ENCODE data around the gene EPHB2. TPM values are rescaled to one million over a fixed set of nuclear protein-coding genes. Genes with fewer than 3 reads are reported as not detected.
"Not testable (repeated sequence)": the region's sequence is repeated elsewhere in the genome, so short reads cannot be mapped to it uniquely, and the experiment has no call there.

Gene EPHB2
- total RNA-seq, 1 donor from 2014 or later, result not detected

GRCh38 chr1:22691031-22691753 is 19.4 kb upstream of the EPHB2 start:
- intact Hi-C loops (cut with micrococcal nuclease), result no loop called here

DNA sequence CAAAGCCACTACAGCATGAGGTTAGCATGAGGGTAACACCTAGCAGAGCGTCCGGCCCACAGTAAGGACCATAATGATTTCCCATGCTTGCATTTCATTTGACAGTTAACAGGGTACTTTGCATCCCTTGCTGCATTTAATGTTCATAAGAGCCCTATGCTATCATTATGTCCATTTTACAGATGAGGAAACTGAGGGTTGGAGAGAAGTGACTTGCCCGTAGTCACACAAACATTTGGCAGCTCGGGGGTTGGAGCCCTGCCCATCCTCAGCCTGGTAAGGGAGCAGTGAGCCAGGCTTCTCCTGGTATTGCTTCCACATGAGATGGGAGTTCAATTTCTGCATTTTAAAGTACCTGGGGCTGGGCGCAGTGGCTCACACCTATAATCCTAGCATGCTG is 16.5 kb upstream of the EPHB2 start:
- intact Hi-C loops (cut with micrococcal nuclease), result no loop called here

DNA sequence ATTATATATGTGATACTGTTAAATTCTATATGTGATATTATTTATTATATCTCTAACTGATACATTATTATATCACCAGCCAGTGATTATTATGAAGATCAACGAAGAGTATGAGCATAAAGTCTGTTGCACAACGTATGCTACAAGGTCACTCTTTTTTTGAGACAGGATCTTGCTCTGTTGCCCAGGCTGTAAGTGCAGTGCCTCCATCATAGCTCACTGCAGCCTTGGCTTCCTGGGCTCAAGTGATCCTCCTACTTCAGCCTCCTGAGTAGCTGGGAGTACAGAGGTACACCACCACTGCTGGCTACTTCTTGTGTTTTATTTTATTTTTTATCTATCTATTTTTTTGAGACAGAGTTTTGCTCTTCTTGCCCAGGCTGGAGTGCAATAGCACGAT is 14.0 kb upstream of the EPHB2 start:
- intact Hi-C loops (cut with micrococcal nuclease), result no loop called here

DNA sequence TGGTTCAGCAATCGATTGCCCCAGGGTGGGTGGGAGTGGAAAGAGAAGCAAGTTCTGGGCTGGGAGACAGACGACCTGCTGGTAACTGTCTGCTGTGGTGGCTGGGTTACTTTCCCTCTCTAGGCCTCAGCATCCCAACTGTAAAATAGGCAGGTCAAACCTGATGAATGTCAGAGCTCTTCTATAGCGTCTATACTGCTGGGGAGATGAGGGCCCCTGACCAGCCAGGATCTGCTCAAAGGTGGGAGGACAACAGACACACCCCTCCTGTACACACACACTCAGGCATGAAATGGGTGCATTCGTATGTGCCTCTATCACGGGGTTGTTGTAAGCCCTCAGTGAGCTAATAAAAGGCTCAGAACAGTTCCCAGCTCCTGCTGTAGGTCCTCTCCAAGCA is 12.7 kb upstream of the EPHB2 start:
- intact Hi-C loops (cut with micrococcal nuclease), result no loop called here

GRCh38 chr1:22699681-22700520 is 10.7 kb upstream of the EPHB2 start:
- intact Hi-C loops (cut with micrococcal nuclease), result no loop called here

- intact Hi-C loops (cut with micrococcal nuclease), result no loop called here
These were observed 8.1 kb upstream of the EPHB2 start for GRCh38 chr1:22702296-22703085.

GRCh38 chr1:22704440-22705067 is 6.1 kb upstream of the EPHB2 start:
- intact Hi-C loops (cut with micrococcal nuclease), result loop anchor here (1.0 kb wide), 4 partner anchors 185 to 480 kb away; no protein-coding TSS in a partner anchor

DNA sequence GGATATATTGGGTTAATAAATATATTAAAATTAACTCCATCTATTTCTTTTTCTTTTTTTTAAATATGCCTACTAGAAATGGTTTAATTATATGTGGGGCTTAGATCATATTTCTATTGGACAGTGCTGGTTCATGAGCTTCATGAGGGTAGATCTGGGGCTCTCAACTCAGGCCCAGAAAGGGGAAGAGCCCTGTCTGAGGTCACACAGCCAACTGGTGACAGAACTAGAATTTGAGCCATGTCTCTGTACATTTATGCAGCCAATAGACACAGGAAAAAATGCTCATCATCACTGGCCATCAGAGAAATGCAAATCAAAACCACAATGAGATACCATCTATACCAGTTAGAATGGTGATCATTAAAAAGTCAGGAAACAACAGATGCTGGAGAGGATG is 5.1 kb upstream of the EPHB2 start:
- intact Hi-C loops (cut with micrococcal nuclease), result no loop called here

- intact Hi-C loops (cut with micrococcal nuclease), result not testable (repeated sequence)
These were observed 4.5 kb upstream of the EPHB2 start for GRCh38 chr1:22706100-22706499.

GRCh38 chr1:22708777-22709176 is 1.9 kb upstream of the EPHB2 start:
- intact Hi-C loops (cut with micrococcal nuclease), result no loop called here

GRCh38 chr1:22709227-22709626 is 1.4 kb upstream of the EPHB2 start:
- intact Hi-C loops (cut with micrococcal nuclease), result no loop called here

DNA sequence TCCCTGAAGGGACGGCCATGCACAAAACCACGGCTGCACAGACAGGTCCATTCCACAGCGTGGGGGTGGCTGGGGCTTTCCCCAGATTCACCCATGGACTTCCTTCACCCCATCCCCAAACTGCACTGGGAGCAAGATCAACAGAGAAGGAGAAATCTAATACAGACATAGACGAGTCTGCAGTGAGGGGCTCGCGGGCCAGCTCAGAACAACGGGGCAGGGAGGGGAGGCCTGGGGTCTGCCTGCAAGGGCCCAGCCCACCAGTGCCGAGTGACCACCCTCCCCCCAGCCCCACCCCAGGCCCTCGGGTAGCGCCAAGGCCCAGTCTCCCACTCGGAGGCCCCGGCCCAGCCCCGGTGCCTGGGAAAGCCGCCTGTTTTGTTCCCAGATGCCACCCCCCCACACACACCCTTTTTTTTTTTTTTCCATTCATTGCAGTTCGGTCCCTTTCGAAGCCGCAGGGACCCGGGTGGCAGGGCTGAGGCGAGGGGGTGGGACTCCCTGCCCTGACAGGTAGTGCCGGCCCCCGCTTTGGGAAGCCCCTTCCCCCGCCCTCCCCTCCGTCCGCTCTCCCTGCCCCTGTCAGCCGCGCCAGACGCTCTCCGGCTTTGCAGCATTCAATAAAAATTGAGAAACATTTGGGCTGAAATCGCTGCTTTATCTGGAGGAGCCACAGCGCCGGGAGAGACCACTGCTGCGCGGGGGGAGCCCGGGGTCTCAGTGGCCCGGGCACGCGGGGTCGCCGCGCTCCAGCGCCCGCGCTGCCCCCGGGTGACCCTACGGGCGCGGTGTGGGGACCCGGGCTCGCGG is 543 bp upstream of the EPHB2 start:
- intact Hi-C loops (cut with micrococcal nuclease), result no loop called here

DNA sequence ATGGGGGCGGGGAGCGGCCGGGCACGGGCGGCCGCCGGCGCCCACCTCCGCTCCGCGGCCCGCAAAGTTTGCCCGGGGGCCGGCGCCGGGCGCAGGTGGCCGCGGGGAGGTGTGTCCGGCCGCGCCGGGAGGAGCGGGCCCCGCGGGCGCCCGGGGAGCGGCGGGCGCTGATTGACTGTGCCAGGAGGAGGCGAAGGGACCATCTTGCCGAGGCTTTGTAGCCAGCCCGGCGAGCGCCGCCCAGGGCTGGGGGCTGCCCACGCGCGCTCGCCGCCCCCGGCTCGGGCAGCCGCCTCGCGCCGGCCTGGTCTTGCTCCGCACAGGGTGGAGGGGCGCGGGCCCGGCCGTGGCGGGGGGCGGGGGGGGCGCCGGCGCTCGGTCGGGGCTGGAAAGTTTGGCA is 432 bp downstream of the EPHB2 start:
- intact Hi-C loops (cut with micrococcal nuclease), result no loop called here

- intact Hi-C loops (cut with micrococcal nuclease), result no loop called here
These were observed 1.2 kb downstream of the EPHB2 start for GRCh38 chr1:22711591-22712501.

- intact Hi-C loops (cut with micrococcal nuclease), result no loop called here
These were observed 2.0 kb downstream of the EPHB2 start for GRCh38 chr1:22712502-22713271.

DNA sequence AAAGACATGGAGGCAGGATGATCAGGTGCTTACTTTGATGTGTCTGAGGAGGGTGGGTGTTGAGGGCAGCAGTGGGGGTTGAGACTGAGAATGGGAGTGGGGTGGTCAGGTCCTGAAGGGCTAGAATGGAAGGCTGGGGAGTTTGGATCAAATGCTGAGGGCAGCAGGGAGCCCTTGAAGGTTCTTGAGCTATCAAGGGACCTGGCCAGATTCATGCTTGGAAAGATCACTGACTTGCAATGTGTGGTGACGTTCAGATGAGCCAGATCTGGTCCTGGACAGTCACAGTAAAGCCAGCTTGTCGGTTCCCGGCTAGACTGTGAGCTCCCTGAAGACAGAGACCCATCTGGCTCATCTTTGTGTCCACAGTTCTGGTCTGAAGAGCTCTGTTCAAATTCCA is 3.8 kb downstream of the EPHB2 start:
- intact Hi-C loops (cut with micrococcal nuclease), result no loop called here

- intact Hi-C loops (cut with micrococcal nuclease), result no loop called here
These were observed 6.6 kb downstream of the EPHB2 start for GRCh38 chr1:22717037-22717760.
